HG03064 (cell line): ENCODE data around the gene CHD6.
A peak's percentile ranks its signal among the peaks of the same experiment; 100 is the strongest.

ENCODE experiments used
- ATAC-seq: cut with Tn5 transposase; IDR thresholded peaks from one replicate; pipeline ENCODE4 v1.9.1; 2021; ENCODE audit warnings: low read depth; ENCODE audit not compliant: unreplicated experiment

The CHD6 gene

DNA sequence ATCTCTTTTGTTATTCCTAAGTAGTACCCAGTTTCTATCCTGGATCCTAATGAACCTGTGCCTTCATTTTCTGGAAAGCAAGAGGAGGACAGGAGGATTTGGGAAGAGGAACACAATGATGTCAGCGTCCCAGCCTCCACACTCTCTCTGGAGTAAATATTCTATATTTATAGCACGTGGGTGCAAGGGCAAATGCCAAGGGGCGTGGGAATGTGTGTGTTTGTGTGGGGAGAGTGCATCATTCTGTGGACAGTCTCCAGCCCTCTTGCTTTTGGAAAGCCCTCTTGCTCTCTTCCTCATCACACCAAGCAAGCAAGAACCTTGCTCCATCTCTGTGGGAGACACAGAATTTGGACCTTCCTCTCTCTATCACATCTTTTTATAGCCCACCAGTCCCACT lies 148.3 kb downstream of the CHD6 start:
- ATAC-seq, result no peak

DNA sequence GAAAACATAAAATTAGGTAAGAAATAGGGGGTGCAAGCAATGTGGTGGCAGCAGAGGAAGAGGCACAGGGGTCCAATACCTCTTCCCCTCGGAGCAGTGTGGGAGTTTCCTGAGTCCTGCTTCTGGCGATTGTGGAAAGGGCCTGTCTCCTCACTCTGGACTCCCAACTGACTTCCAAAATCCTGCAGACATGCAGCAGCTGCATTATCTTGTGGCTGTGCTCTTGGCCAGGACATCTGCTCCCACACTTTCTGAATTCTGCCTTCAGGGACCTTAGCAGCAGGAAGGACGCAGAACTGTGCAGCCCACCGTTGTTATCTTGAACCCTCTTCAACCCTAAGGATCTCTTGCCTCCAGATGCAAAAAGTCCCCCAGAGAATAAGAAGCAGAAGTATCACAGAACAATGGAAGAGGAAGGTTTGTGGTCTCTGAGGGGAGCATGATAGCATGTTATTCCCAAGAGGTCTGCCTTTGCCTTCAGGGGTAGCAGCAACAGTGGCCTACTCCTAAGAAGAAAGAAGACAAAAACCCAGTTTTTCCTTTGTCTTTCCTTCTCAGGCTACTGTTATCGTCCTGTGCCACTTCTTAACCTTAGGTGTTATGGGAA lies 149.1 kb downstream of the CHD6 start:
- no peak for ATAC-seq

DNA sequence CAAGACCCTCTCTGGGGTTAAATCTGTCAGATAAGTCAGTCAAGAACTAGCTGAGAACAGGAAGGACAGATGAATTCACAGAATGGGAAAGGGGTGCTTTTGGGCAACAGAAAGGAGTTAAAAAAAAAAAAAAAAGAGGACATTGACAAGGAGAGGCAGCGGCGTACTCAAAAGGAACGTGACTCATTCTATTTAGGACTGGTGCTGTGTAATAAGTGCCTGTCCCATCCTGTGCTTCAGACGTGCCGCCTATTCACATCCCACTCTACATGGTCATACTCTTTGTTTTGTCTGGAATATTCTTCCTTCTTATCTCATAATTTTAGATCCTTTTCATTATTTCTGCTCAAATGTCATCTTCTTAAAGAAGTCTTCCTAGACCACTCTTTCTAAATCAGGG lies 150.5 kb downstream of the CHD6 start:
- ATAC-seq, result no peak

DNA sequence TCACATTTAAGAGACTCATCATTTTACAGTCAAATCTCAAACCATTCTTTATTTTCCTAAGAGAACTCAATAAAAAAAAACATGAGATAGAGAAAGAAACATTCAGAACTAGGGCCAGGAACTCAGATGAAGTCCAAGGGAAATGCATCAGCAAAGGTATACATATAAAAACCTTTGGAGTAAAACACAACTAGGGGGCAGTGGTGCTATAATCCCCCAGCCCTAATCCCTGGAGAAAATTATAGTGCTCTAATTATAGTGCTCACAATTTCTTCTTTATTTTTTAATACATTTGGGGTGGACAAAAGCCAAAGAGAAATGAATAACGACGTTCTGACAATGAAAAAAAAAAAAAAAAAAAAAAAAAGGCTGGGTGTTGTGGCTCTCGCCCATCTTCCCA lies 151.0 kb downstream of the CHD6 start:
- no peak for ATAC-seq

DNA sequence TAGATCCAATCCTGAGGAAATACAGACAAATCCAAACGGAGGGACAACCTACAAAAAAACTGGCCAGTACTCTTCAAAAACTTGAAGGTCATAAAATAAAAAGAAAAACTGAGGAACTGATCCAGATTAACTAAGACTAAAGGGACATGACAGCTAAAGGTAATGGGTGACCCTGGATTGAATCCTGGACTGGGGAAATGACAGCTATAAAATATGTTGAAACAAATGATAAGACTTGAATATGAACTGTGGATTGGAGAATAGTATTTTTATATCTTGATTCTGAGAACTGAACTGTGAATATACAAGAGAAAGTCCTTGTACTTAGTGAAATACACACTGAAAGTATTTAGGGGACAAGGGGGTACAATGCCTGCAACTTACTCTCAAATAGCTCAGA lies 154.6 kb downstream of the CHD6 start:
- ATAC-seq, result no peak

DNA sequence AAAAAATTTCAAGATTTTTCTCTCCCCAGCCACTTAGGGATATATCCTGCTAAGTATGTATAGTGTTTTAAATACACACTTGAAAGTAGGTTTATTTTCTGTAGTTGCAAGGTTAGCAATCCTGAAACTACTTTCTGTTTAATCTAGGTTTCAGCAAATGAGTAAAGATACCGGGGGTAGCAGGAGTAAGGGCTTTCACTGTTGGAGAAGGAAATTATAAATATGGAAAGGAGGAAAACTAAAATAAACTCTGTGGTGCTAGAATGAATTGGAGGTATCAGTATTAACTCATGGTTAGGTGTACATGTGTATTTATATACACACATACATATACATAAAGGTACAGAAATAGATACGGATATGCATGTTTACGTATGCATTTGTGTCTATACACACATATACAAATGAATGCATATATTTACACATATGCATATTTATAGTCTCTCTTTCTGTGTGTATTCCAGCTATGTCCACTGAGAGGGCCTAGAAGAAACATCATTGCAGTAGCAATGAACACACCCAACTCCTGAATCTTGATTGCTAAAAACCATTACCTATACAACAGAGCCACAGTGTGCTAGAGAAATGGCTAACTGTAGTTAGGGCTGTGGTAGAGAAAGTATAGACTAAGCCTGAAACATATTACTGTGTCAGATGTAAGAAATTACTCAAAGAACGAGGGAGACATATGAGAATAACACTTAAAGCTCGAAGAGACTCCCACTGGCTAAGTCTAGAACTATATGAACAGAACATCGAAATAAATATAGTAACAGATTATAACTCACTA lies 155.6 kb downstream of the CHD6 start:
- peak; percentile 68 for ATAC-seq

DNA sequence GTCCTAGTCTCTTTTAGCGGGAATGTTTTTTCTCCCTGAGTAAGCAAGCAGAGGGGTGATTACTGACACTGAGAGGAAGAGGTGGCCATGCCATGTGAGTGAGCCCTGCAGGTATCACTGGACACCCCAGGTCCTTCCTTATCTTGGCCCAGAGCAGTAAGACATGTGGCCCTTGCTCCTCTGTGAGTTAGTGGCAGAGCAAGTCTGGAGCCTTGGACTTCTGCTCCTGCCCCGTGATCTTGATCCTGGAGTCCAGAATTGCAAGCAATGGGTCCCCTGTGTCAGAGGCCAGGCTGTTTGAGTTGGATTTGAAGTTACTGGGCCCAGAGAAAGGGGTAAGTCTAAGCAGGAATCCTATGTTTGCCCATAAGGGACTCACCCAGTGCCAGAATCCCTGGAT lies 159.4 kb downstream of the CHD6 start:
- no peak for ATAC-seq

DNA sequence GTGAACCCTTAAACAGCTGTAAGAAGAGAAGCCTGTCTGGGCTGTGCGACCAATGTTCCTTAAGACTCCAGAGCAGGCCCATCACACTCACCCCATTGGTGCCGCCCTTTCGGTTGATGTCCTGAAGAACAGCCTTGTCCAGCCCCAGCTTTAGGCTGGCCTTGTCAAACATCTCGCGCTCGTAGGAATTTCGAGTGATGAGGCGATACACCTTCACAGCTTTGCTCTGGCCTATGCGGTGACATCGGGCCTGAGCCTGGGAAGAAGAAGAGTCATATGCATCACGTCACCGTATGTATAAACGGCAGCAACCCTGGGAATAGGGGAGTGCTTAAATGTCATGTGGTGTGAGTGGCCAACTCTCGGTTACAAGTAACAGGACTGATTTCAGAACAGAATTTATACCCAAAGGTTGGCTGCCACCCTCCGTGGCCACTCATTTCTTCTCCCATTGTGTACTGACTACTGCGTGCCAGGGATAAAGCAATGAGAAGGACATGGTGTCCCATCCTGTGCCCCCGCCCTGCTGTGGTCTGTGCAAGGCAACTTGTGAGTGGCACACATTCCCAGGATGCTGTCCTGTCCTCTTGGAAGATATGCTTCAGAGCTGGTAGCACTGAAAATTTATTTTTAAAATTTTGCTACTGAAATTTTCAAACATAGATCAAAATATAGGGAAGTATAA lies 160.9 kb downstream of the CHD6 start:
- no peak for ATAC-seq

DNA sequence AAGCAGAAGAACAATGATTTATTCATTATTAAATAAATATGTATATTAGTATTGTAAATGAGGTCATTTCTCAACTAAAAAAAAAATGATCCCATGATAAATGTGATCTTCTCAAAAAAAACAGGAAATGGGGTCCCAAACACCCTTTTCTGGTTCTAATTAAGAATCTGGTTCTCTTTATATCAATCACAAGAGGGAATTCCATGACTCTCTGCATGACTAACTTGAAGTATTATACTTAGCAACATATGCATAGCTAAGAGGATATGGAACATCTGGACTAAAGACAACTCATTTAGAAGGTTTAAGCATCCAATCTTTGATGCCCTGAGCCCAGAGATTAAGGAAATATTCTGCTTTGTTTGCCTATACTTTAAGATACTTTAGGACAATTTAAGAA lies 161.8 kb downstream of the CHD6 start:
- ATAC-seq, result no peak

DNA sequence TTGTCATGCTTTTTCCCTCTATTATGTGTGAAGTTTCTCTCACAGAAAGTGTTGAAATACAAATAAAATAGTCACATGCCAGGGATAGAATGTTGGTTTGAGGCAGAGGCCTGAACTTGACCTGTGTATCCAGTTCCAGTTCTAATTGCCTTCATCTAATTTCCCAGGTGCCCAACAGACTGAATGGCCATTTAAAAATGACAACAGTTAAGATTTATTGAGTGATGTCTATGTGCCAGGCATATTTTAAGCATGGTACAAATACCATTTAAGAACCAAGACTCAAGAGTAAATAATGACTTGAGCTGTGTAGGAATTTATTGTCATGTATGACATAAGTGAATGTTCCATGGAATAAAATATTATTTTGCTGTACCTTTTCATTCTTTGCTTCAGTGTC lies 163.9 kb downstream of the CHD6 start:
- ATAC-seq, result no peak

DNA sequence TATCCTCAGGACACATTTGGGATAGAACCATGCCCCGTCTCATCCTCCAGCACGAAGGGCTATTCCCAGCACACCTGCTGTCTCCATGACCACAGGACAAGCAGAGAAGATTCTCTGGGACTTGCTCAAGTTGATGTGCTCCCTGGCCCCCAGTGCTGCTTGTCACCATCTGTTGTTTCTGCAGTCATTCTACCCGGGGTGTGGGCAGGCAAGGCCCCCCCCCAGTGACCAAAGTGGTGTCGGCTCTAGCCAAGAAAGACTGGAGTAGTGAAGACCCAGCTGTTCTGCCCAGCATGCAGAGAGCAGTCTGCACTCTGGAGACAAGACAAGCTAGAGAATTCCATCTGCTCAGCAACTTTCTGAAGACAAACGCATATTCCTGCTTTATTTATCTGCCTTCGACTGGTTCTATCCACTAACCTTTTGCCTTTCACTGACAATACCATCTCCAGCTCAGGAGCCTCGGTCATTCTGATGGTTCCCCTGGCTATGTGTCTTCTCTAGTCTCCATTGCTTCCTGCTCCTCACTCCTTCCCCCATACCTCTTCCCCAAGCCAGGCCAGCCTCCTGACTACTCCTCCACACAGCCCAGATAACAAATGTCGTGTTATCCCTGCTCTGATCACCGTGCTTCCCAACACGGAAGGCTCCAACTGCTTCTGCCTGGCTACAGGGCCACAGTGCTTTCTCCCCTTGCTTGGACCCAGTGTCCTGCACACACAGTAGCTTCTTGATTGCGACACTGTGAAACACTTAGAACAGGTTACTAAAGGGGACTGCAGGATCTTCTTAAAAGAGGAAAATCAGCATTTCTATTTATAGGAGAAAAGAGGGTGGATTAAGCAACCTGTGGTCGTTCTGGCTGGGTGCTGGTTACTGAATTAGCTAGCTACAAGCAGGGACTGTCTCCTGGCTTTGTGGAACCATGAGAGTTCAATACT lies 164.9 kb downstream of the CHD6 start:
- ATAC-seq, result no peak

DNA sequence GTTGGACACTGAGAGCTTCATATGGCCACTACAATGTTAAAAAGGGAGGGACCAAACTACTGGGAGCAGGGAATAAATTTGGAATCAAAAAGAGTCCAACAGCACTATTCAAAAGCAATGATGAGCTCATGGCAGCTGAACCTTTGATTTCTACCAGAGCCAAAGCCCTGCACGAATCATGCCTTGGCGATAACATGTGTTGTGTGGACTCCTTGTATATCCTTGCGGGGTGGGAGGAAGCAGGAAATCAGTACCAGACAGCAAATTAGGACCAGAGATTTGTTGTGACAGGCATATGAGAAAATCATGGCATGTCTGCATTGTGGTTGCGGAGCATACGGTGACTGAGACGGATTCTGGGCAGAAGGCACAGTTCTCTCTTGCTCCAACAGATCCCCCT lies 166.0 kb downstream of the CHD6 start:
- no peak for ATAC-seq

DNA sequence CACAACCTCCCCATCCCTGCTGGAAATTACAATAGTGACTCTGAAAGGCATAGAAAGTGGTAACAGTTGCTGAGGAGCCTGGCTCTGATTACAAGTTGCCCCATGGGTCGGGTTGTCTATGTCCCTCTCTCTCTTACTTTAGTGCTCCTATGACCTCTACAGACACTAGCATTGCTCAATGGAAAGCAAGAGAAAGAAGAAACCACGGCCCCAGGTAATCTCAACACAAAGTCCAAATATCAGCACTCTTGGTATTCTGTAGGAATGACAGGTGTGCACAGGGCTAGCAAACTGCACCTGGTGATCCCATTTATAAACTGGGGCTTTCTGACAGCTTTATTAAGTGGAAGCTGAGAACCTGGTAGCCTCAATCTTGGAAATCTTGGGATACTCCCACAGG lies 171.2 kb downstream of the CHD6 start:
- no peak for ATAC-seq

DNA sequence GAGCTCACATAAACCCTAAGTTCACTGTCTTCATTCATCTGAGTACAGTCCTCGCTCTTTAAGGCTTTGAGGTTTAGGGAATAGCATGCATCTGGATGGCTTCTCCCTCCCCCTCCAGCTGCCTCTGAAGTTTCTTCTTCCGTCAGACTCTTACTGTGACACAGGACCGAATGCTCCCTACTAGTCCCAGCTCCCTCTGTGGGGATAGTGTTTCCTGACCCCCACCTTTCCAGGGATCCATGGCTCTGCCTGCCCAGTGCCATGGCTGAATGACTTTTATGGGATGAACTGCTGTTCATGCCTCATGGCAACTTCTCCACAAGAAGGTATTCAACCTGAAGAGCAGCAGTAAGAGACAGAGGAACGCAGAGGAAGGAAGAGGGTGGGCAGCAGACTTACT lies 171.7 kb downstream of the CHD6 start:
- no peak for ATAC-seq

DNA sequence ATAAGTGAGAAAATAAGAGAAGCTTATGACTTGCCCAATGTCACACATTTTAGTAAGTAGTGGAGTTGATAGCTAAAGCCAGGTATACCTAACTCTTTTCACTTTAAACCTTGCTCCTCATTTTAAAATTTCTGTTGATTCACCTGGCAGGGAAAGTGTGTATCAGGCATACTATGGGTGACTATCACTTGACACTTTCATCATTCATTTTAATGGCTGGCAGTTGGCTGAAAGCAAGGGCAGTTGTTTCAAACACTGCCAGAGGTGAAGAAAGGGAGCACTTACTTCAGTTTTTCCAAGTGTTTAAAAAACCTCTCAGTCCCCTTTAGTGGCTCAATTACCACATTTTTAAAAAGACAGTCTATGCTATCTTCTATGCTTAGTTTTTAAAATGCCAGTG lies 173.4 kb downstream of the CHD6 start:
- ATAC-seq, result no peak

DNA sequence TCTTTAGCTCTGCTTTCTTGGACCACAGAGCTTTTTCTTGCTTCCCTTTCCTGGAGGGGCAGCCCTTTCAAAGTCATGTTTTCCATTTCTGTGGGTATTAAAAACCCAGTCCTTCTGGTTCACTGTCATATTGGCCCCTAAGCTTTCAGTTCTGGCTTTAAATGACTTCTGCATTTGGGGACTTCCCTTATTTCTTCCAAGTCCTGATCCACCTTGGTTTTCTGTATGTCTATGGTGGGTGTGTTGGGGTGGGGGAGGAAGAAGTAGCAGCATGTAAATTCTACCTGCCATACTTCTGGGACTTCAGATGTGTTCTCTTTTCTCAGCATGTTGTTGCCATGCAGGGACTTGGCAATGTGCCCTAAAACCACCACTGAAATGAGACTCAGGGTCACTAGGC lies 174.5 kb downstream of the CHD6 start:
- ATAC-seq, result no peak

DNA sequence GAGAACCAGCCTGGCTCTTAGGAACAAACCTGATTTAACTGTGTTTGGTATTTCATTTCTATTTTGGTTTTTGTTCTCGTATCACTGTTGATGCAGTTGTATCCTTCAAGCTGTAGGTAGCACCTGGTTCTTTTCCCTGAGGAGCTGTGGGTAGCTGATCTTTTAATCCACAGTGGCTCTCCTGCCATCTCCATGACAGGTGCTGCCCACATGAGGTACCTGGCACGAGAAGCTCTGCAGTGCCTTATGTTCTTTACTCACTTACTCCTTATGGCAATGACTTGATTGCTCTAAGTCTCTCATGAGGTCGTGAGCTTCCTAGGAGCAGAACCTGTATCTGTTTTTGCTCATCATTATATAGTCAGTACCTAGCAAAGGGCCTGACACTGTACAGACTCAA lies 177.3 kb downstream of the CHD6 start:
- no peak for ATAC-seq

DNA sequence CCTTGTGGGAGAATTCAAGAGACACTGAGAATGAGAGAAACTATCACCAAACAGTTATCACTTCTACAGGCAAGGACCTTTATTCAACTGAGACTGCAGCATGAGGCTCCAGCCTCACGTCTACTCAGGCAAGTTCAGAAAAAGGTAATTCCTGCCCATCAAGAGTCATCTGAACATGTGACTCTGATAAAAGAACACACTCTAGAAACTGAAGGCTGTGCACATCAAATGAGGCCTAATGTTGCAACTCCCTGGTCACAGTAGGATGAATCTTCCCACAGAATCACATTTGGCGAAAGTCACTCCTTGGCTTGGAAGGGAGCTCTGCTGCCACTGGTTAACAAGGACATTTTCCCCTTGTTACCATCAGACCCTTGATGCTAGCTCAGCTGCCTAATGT lies 180.3 kb downstream of the CHD6 start:
- no peak for ATAC-seq

DNA sequence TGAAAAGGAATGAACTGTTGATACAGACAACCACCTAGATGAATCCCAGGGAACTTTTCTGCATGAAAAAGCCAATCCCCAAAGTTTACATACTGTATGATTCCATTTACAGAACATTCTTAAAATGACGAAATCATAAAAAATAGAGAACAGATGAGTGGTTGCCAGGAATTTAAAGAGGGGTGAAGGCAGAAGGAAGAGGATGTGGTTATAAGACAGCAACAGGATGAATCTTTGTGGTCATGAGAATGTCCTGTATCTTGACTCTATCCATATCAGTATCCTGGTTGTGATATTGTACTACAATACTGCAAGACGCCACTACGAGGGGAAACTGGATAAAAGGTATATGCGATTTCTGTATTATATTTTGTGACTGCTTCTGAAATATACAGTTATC lies 181.5 kb downstream of the CHD6 start:
- ATAC-seq, result no peak

DNA sequence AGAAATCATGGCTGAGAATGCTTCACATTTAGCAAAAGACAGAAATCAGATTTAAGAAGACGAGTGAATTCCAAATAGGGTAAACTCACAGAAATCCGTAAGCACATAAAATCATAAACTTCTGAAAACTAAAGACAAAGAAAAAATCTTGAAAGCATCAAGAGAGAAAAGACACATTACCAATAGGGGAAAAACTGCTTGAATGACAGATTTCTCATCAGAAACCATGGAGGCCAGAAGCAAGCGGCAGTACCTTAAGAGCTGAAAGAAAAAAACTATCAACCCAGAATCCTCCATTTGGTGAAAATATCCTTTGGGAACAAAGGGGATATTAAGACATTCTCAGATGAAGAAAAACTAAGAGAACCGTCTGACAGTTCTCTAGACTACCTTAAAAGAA lies 185.0 kb downstream of the CHD6 start:
- ATAC-seq, result no peak

DNA sequence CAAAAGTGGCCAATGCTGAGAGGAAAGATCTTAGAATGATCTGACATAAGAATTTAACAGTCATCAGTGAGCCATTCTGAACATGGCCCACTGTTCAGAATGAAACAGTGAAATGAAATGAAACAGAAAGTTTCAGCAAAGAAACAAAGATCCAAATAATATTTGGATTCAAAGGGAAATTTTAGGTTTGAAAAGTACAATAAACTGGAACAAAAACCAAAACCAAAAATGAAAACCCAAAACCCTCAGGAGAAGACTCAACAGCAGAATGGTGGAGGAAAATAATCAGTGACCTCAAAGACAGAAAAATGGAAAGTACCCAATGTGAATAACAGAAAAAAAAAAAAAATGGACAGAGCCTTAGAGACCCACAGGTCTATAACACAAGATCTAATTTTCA lies 185.4 kb downstream of the CHD6 start:
- ATAC-seq, result no peak
